Measurements from ENCODE around the gene PPP1R8. TPM values are rescaled to one million over a fixed set of nuclear protein-coding genes. Genes with fewer than 3 reads are reported as not detected.

PPP1R8 gene
- total and polyA plus RNA-seq, 8 donors, result 0.58 to 40.0 (median 22.3) TPM

- Histone ChIP-seq H3K27me3 (no peaks in the 10 kb centered on the region), H3K36me3 (peaks cover 50 to 87% (median 79%) of the 10 kb centered on the region in 4 donors)
Observed at GRCh38 chr1:27811741-27812500, 18.7 kb upstream of the PPP1R8 start.

GRCh38 chr1:27816921-27817630 is 13.5 kb upstream of the PPP1R8 start:
- intact Hi-C loops (cut with DNase I; ENCODE audit: low total_unique reads), result no loop called here
- Histone ChIP-seq H3K27me3 (no peaks in the 10 kb centered on the region), H3K4me1 (peaks cover 6 to 17% (median 13%) of the 10 kb centered on the region in 4 donors), H3K4me3 (no peak overlapping the region), H3K9me3 (no peaks in the 10 kb centered on the region), H3K36me3 (peaks cover 78 to 97% (median 92%) of the 10 kb centered on the region in 4 donors), H3K27ac (peak overlapping the region; percentile 16 to 62 (median 41))
- no peak for TF ChIP-seq CTCF (IDR thresholded peaks at IDR 0.05)
- TF ChIP-seq POLR2AphosphoS5 (IDR thresholded peaks at IDR 0.05), result peak in 1 of 3 donors; percentile 24
- peak in 1 of 2 donors; percentile 72 for DNase-seq
- 40 to 58% (median 45%) methylated on average over 2 of the region's 2 CpGs for WGBS, 5 donors

More at GRCh38 chr1:27811741-27812500, 18.7 kb upstream of the PPP1R8 start:
- intact Hi-C loops (cut with DNase I; ENCODE audit: low total_unique reads), result no loop called here
- DNase-seq, result no peak
- H3K4me3 ChIP-seq, result no peak overlapping the region
- no peaks in the 10 kb centered on the region for H3K9me3 ChIP-seq
- 91 to 95% (median 93%) methylated on average over 6 of the region's 6 CpGs for WGBS, 5 donors
- peaks cover 4 to 11% (median 8%) of the 10 kb centered on the region in 4 donors for H3K4me1 ChIP-seq
- no peak overlapping the region for H3K27ac ChIP-seq
- TF ChIP-seq CTCF (IDR thresholded peaks at IDR 0.05), result no peak
- no peak for TF ChIP-seq POLR2AphosphoS5 (IDR thresholded peaks at IDR 0.05)
- TF ChIP-seq POLR2A (IDR thresholded peaks at IDR 0.05), result no peak
- no peak for TF ChIP-seq EP300 (IDR thresholded peaks at IDR 0.05)

GRCh38 chr1:27821761-27822315 is 8.7 kb upstream of the PPP1R8 start:
- Histone ChIP-seq H3K4me3 (no peak overlapping the region), H3K36me3 (peaks cover 45 to 87% (median 81%) of the 10 kb centered on the region in 4 donors), H3K27me3 (no peaks in the 10 kb centered on the region), H3K4me1 (peaks cover 2 to 7% (median 6%) of the 10 kb centered on the region in 4 donors), H3K9me3 (no peaks in the 10 kb centered on the region), H3K27ac (no peak overlapping the region)
- intact Hi-C loops (cut with DNase I; ENCODE audit: low total_unique reads), result no loop called here
- no peak for TF ChIP-seq CTCF (IDR thresholded peaks at IDR 0.05)
- no peak for TF ChIP-seq POLR2AphosphoS5 (IDR thresholded peaks at IDR 0.05)
- no peak for DNase-seq
- 75 to 86% (median 77%) methylated on average over 8 of the region's 8 CpGs for WGBS, 5 donors

GRCh38 chr1:27823784-27824183 is 6.8 kb upstream of the PPP1R8 start:
- H3K27ac ChIP-seq, result no peak overlapping the region
- H3K4me1 ChIP-seq, result no peaks in the 10 kb centered on the region
- WGBS, 5 donors, result 94 to 98% (median 97%) methylated on average over 4 of the region's 4 CpGs
- H3K4me3 ChIP-seq, result no peak overlapping the region
- no peaks in the 10 kb centered on the region for H3K9me3 ChIP-seq
- intact Hi-C loops (cut with DNase I; ENCODE audit: low total_unique reads), result no loop called here
- TF ChIP-seq CTCF (IDR thresholded peaks at IDR 0.05) (no peak), POLR2A (IDR thresholded peaks at IDR 0.05) (no peak), EP300 (IDR thresholded peaks at IDR 0.05) (no peak), POLR2AphosphoS5 (IDR thresholded peaks at IDR 0.05) (no peak)
- peaks cover 31 to 70% (median 63%) of the 10 kb centered on the region in 4 donors for H3K36me3 ChIP-seq
- no peak for DNase-seq
- H3K27me3 ChIP-seq, result no peaks in the 10 kb centered on the region

All from stomach (tissue), 9 donors.